GM23338 (cell line): ENCODE measurements around the gene DUS2. TPM values are rescaled to one million over a fixed set of nuclear protein-coding genes. Genes with fewer than 3 reads are reported as not detected.
A peak's percentile ranks its signal among the peaks of the same experiment; 100 is the strongest.

Source experiments
- ATAC-seq: fragments of 200-7000 bp; cut with Tn5 transposase; 3 replicates; pipeline ENCODE4 v1.9.1; 2020
- DNase-seq: peaks from one replicate; pipeline ENCODE4 v3.0.0-alpha.2; 2015; ENCODE audit warnings: low spot score
- H2AFZ ChIP-seq: fragments of 200-600 bp; sonication (generic); 2 replicates; pipeline ENCODE4 v1.8.0; 2016; ENCODE audit warnings: antibody characterized with exemption, mild to moderate bottlenecking, moderate library complexity
- H3F3A ChIP-seq: fragments of 200-600 bp; sonication (generic); replicated peaks from 2 replicates; pipeline ENCODE4 v1.8.0; 2017; ENCODE audit warnings: antibody characterized with exemption, mixed run types, low read depth
- H3K27ac ChIP-seq: fragments of 200-600 bp; sonication (generic); 2 replicates; pipeline ENCODE4 v1.6.1; 2016; ENCODE audit warnings: low read depth
- H3K27me3 ChIP-seq: fragments of 200-600 bp; sonication (generic); 2 replicates; pipeline ENCODE4 v1.8.0; 2016; ENCODE audit warnings: mild to moderate bottlenecking, mixed run types, moderate library complexity; ENCODE audit not compliant: insufficient read depth
- H3K36me3 ChIP-seq: fragments of 200-600 bp; sonication (generic); 2 replicates; pipeline ENCODE4 v1.8.0; 2016; ENCODE audit warnings: mild to moderate bottlenecking; ENCODE audit not compliant: insufficient read depth
- H3K4me1 ChIP-seq: fragments of 200-600 bp; sonication (generic); 2 replicates; pipeline ENCODE4 v1.8.0; 2016; ENCODE audit warnings: mild to moderate bottlenecking, moderate library complexity; ENCODE audit not compliant: insufficient read depth
- H3K4me2 ChIP-seq: fragments of 200-600 bp; sonication (generic); 2 replicates; pipeline ENCODE4 v1.7.1; 2017; ENCODE audit warnings: mixed run types
- H3K4me3 ChIP-seq: fragments of 200-600 bp; sonication (generic); 2 replicates; pipeline ENCODE4 v1.6.1; 2016; ENCODE audit warnings: mixed run types
- H3K79me2 ChIP-seq: fragments of 200-600 bp; sonication (generic); replicated peaks from 2 replicates; pipeline ENCODE4 v1.8.0; 2017; ENCODE audit warnings: mild to moderate bottlenecking; ENCODE audit not compliant: insufficient read depth
- H3K9me2 ChIP-seq: fragments of 200-600 bp; sonication (generic); 2 replicates; pipeline ENCODE4 v1.8.0; 2017; ENCODE audit not compliant: insufficient read depth
- H4K20me1 ChIP-seq: fragments of 200-600 bp; sonication (generic); replicated peaks from 2 replicates; pipeline ENCODE4 v1.8.0; 2017; ENCODE audit warnings: mild to moderate bottlenecking; ENCODE audit not compliant: insufficient read depth
- H3K27ac Mint-ChIP-seq: 2 replicates; pipeline ENCODE4 v1.8.0; 2020; ENCODE audit warnings: inconsistent platforms, mild to moderate bottlenecking, moderate library complexity, mixed read lengths
- H3K27me3 Mint-ChIP-seq: 3 replicates; pipeline ENCODE4 v1.8.0; 2022; ENCODE audit warnings: low read depth, mild to moderate bottlenecking, moderate library complexity, mixed read lengths, inconsistent platforms; ENCODE audit not compliant: insufficient read depth, poor library complexity
- H3K36me3 Mint-ChIP-seq: 3 replicates; pipeline ENCODE4 v1.8.0; 2021; ENCODE audit warnings: low read depth, mild to moderate bottlenecking, inconsistent platforms, moderate library complexity, mixed read lengths
- H3K4me1 Mint-ChIP-seq: 3 replicates; pipeline ENCODE4 v1.8.0; 2020; ENCODE audit warnings: mild to moderate bottlenecking, inconsistent platforms, mixed read lengths
- H3K4me3 Mint-ChIP-seq: 3 replicates; pipeline ENCODE4 v1.8.0; 2021; ENCODE audit warnings: moderate library complexity, mild to moderate bottlenecking, inconsistent platforms, mixed read lengths
- H3K9me3 Mint-ChIP-seq: 3 replicates; pipeline ENCODE4 v1.8.0; 2020; ENCODE audit warnings: moderate library complexity, mild to moderate bottlenecking, inconsistent platforms, mixed read lengths
- CREB1 ChIP-seq: fragments of 250-450 bp; sonication (Bioruptor Pico); IDR thresholded peaks from 2 replicates; pipeline ENCODE4 v1.5.0; 2020; ENCODE audit warnings: low read depth, mild to moderate bottlenecking, moderate library complexity
- CTCF ChIP-seq, 2 experiments: fragments of 200-600 bp in 1 of 2; sonication (generic) in 1 of 2; conservative IDR thresholded peaks; 2 replicates each; pipeline versions ENCODE4 v1.5.1 to v1.6.1; 2016 to 2017; ENCODE audit warnings: antibody characterized with exemption in 2 of 2, low read depth in 2 of 2, mild to moderate bottlenecking in 2 of 2, moderate library complexity in 1 of 2
- ETS1 ChIP-seq: IDR thresholded peaks from 2 replicates; pipeline ENCODE4 v1.6.1; 2016; ENCODE audit warnings: antibody characterized with exemption
- EZH2 ChIP-seq: fragments of 200-600 bp; sonication (generic); IDR thresholded peaks from one replicate; pipeline ENCODE4 v1.8.0; 2017; ENCODE audit warnings: antibody characterized with exemption, mild to moderate bottlenecking, low read depth; ENCODE audit not compliant: unreplicated experiment
- EZH2phosphoT487 ChIP-seq: fragments of 200-600 bp; sonication (generic); IDR thresholded peaks from one replicate; pipeline ENCODE4 v1.8.1; 2018; ENCODE audit warnings: antibody characterized with exemption; ENCODE audit not compliant: unreplicated experiment
- JUNB ChIP-seq: IDR thresholded peaks from one replicate; pipeline ENCODE4 v1.6.1; 2016; ENCODE audit warnings: antibody characterized with exemption; ENCODE audit not compliant: unreplicated experiment
- NANOG ChIP-seq: IDR thresholded peaks from 2 replicates; pipeline ENCODE4 v1.6.1; 2016; ENCODE audit warnings: antibody characterized with exemption, borderline replicate concordance
- POLR2AphosphoS5 ChIP-seq: IDR thresholded peaks from 2 replicates; pipeline ENCODE4 v1.6.1; 2016; ENCODE audit warnings: antibody characterized with exemption, low read depth
- REST ChIP-seq: IDR thresholded peaks from one replicate; pipeline ENCODE4 v1.6.1; 2018; ENCODE audit warnings: antibody characterized with exemption; ENCODE audit not compliant: unreplicated experiment
- STAT1 ChIP-seq: IDR thresholded peaks from one replicate; pipeline ENCODE4 v1.6.1; 2016; ENCODE audit warnings: antibody characterized with exemption; ENCODE audit not compliant: unreplicated experiment
- ZNF114 ChIP-seq: fragments of 250-450 bp; sonication (Bioruptor Pico); IDR thresholded peaks from 2 replicates; pipeline ENCODE4 v1.5.0; 2020; ENCODE audit warnings: mild to moderate bottlenecking, moderate library complexity
- ZNF331 ChIP-seq: fragments of 250-450 bp; sonication (Bioruptor Pico); IDR thresholded peaks from 2 replicates; pipeline ENCODE4 v1.5.0; 2020; ENCODE audit warnings: low read depth, mild to moderate bottlenecking, moderate library complexity
- ZNF462 ChIP-seq: fragments of 250-450 bp; sonication (Bioruptor Pico); IDR thresholded peaks from 2 replicates; pipeline ENCODE4 v1.5.0; 2020; ENCODE audit warnings: mild to moderate bottlenecking, moderate library complexity
- polyA plus RNA-seq: library from polyadenylated mRNA; unstranded; fragments of >200 nt; fragmentation: Nextera tagmentation; extraction: Ambion mirVana; gene quantifications from 2 replicates; pipeline ENCODE4 v1.2.1, GENCODE V29; 2016
- total RNA-seq: library from RNA; depleted of rRNA; stranded (reverse); fragments of >200 nt; shearing (Covaris generic); gene quantifications from 2 replicates; pipeline ENCODE4 v1.2.3, GENCODE V29; 2014

The DUS2 gene
- total and polyA plus RNA-seq, 2 experiments from 2014 or later, result 13.3 to 26.4 TPM

GRCh38 chr16:68005211-68005610 is 17.9 kb upstream of the DUS2 start:
- ATAC-seq (no peak; the same call in 2 of the 3 replicates), DNase-seq (no peak)
- Mint-ChIP-seq H3K36me3 (no peaks in the 10 kb centered on the region), H3K4me3 (no peak overlapping the region), H3K27ac (no peak overlapping the region), H3K27me3 (peaks cover 11% of the 10 kb centered on the region), H3K9me3 (no peaks in the 10 kb centered on the region), H3K4me1 (peaks cover 15% of the 10 kb centered on the region)
- no peaks in the 10 kb centered on the region for H3K36me3 ChIP-seq
- no peaks in the 10 kb centered on the region for H3F3A ChIP-seq
- H3K4me3 ChIP-seq, result no peak overlapping the region
- no peak for TF ChIP-seq ETS1
- TF ChIP-seq NANOG, result no peak
- TF ChIP-seq ZNF331 (CRISPR knock-in tag), result no peak
- no peak for TF ChIP-seq REST
- no peak for TF ChIP-seq EZH2
- no peak for TF ChIP-seq STAT1
- no peak for TF ChIP-seq CTCF (conservative IDR thresholded peaks at IDR 0.05; ENCODE audit: low read depth in 2 of 2)
- no peak for TF ChIP-seq CREB1
- no peak for TF ChIP-seq EZH2phosphoT487
- no peak for TF ChIP-seq JUNB
- TF ChIP-seq POLR2AphosphoS5, result no peak
- no peak for TF ChIP-seq ZNF462 (CRISPR knock-in tag)
- TF ChIP-seq ZNF114 (CRISPR knock-in tag), result no peak
- no peaks in the 10 kb centered on the region for H3K27me3 ChIP-seq
- no peak overlapping the region for H3K4me2 ChIP-seq
- H2AFZ ChIP-seq, result peak overlapping the region; percentile 92
- no peaks in the 10 kb centered on the region for H3K79me2 ChIP-seq
- no peak overlapping the region for H3K27ac ChIP-seq
- no peaks in the 10 kb centered on the region for H3K4me1 ChIP-seq
- H3K9me2 ChIP-seq, result 0 out of 2 replicates have a peak, but pooled peaks cover 4% of the 10 kb centered on the region
- no peaks in the 10 kb centered on the region for H4K20me1 ChIP-seq
